Thoracic aorta (tissue), 2 donors: ENCODE results near the gene SPDYE2. TPM values are rescaled to one million over a fixed set of nuclear protein-coding genes. Genes with fewer than 3 reads are reported as not detected.
A peak's percentile ranks its signal among the peaks of the same experiment; 100 is the strongest.
"Not testable (repeated sequence)": the region's sequence is repeated elsewhere in the genome, so short reads cannot be mapped to it uniquely, and the experiment has no call there.

ENCODE experiments used
- ATAC-seq: fragments of 150-250 bp; one replicate; pipeline ENCODE4 v1.8.0; 2017; ENCODE audit warnings: low read depth; ENCODE audit not compliant: insufficient number of reproducible peaks, low FRiP score
- DNase-seq: peaks from one replicate; pipeline ENCODE4 v3.0.0-alpha.2; 2020; ENCODE audit warnings: low spot score
- H3K27ac ChIP-seq, 2 donors: fragments of 200-600 bp; sonication (generic); 1 replicate in 1 of 2; 2 replicates in 1 of 2; pipeline ENCODE4 v1.5.1; 2016; ENCODE audit warnings: mild to moderate bottlenecking in 2 of 2, moderate library complexity in 2 of 2
- H3K27me3 ChIP-seq: fragments of 200-600 bp; sonication (generic); replicated peaks from 2 replicates; pipeline ENCODE4 v1.6.0; 2016; ENCODE audit warnings: mild to moderate bottlenecking; ENCODE audit not compliant: insufficient read depth
- H3K36me3 ChIP-seq: fragments of 200-600 bp; sonication (generic); one replicate; pipeline ENCODE4 v1.5.1; 2016
- H3K4me1 ChIP-seq, 2 donors: fragments of 200-600 bp; sonication (generic); 1 replicate in 1 of 2; 2 replicates in 1 of 2; pipeline versions ENCODE4 v1.5.1 to v1.6.0; 2016; ENCODE audit warnings: low read depth in 2 of 2, mild to moderate bottlenecking in 1 of 2; ENCODE audit not compliant: control insufficient read depth in 1 of 2
- H3K4me3 ChIP-seq: fragments of 200-600 bp; sonication (generic); 2 replicates; pipeline ENCODE4 v1.5.1; 2016; ENCODE audit warnings: mild to moderate bottlenecking
- H3K9me3 ChIP-seq: fragments of 200-600 bp; sonication (generic); 2 replicates; pipeline ENCODE4 v1.5.1; 2016
- total RNA-seq, 2 donors: library from RNA; depleted of rRNA; stranded (reverse); fragments of >200 nt; gene quantifications; one replicate each; pipeline versions ENCODE4 v1.1.0 to v1.2.3, GENCODE V29; 2016

Gene SPDYE2
- total RNA-seq, 2 donors from 2014 or later: not detected

- H3K27me3 ChIP-seq, ATAC-seq, H3K4me1 ChIP-seq: not testable (repeated sequence)
Measured at GRCh38 chr7:102589857-102590256, 38.8 kb downstream of the SPDYE2 start.

DNA sequence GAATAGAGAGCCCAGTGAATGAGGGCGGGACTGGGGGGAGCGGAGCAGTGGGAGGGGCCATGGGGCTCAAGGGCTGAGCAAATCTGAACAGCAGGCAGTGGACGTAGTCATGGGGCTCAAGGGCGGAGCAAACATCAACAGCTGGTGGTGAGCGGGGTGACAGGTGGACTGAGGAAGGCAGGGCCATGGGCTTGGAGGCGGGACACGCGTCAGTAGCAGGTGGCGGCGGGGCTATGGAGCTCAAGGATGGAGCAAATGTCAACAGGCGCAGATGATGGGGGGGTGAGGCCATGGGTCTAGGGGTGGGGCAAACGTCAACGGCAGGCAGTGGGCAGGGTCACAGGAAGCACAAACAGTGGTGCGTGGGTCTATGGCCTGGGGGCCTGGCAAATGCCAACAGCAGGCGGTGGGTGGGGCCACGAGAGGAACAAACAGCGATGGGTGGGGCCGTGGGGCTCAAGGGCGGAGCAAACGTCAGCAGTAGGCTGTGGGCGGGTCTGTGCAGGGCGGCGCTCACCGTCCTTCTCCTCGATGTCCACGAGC lies 41.5 kb downstream of the SPDYE2 start:
- not testable (repeated sequence) for H3K27me3 ChIP-seq, H3K27ac ChIP-seq, H3K36me3 ChIP-seq, H3K9me3 ChIP-seq, H3K4me3 ChIP-seq, H3K4me1 ChIP-seq, DNase-seq
- ATAC-seq: peak; percentile 32

More at GRCh38 chr7:102589857-102590256, 38.8 kb downstream of the SPDYE2 start:
- not testable (repeated sequence) for DNase-seq, H3K27ac ChIP-seq, H3K4me3 ChIP-seq, H3K36me3 ChIP-seq, H3K9me3 ChIP-seq

GRCh38 chr7:102593637-102594334 lies 42.8 kb downstream of the SPDYE2 start:
- not testable (repeated sequence) for DNase-seq, H3K27me3 ChIP-seq, H3K4me3 ChIP-seq, H3K27ac ChIP-seq, ATAC-seq, H3K9me3 ChIP-seq, H3K4me1 ChIP-seq, H3K36me3 ChIP-seq

- not testable (repeated sequence) for H3K9me3 ChIP-seq, DNase-seq, H3K27me3 ChIP-seq, H3K4me3 ChIP-seq, ATAC-seq, H3K27ac ChIP-seq, H3K36me3 ChIP-seq, H3K4me1 ChIP-seq
Measured at GRCh38 chr7:102596036-102596435, 45.0 kb downstream of the SPDYE2 start.

DNA sequence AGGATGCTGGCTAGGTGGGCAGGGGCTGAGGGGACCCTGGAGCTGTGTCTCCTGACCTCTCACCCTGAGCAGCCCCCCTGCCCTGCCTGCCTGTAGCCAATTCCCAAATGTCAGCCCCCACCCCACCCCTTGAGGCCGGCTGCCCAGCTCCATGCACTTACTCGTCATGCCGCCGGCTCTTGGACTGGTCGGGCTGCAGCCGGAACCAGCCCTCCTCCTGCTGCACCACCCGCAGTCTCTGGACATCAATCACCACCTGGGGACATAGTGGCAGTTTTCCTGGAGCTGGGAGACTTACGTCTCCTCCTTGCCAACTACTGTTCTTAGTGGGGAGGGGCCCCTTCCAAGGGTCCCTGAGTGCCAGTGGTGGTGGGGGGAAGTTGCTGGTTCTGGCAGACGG lies 48.7 kb downstream of the SPDYE2 start:
- not testable (repeated sequence) for H3K36me3 ChIP-seq, H3K27ac ChIP-seq, DNase-seq, ATAC-seq, H3K4me1 ChIP-seq, H3K4me3 ChIP-seq, H3K27me3 ChIP-seq, H3K9me3 ChIP-seq

DNA sequence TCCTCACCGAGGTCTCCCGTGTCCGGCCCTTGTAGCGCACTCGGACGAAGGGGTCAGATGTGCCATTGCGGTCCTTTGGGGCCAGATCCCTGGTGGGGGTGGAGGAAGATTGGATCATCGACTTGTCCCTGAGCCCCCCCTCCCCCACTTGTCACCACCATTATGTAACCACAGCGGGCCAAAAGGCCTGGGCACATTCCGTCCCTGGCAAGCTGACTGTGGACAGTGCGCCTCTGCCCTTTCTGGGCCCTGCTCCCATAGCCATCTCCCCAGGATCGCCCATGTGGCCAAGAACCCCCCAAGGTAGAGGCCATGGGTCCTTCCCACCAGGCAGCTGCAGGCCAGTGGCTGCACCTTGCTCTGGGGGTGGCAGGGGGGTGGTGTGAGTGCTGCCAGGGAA lies 51.3 kb downstream of the SPDYE2 start:
- H3K9me3 ChIP-seq, ATAC-seq, H3K27me3 ChIP-seq, H3K4me3 ChIP-seq, H3K36me3 ChIP-seq, H3K4me1 ChIP-seq, DNase-seq, H3K27ac ChIP-seq: not testable (repeated sequence)

- DNase-seq, H3K27me3 ChIP-seq, H3K27ac ChIP-seq, H3K36me3 ChIP-seq, H3K9me3 ChIP-seq, H3K4me1 ChIP-seq, H3K4me3 ChIP-seq: not testable (repeated sequence)
- peak; percentile 76 for ATAC-seq
Measured at GRCh38 chr7:102604431-102605145, 53.6 kb downstream of the SPDYE2 start.

DNA sequence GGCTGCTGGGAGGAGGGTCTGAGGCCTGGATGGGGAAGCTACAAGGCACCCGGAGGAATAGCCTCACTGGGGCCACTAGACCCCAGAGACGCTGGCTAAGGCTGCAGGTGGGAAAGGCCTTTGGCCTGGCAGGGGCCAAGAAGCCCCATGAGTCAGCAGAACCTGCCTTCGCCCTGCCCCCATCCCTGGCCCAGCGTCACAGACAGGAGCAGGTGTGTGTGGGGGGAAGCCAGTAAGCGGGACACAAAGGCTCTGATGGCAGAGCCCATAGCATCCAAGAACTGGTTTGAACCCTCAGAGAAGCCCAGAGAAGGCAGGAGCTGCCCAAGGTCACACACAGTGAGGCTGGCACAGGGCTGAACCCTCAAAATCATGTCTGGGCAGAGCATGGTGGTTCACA lies 55.8 kb downstream of the SPDYE2 start:
- DNase-seq, H3K27me3 ChIP-seq, ATAC-seq, H3K4me1 ChIP-seq, H3K4me3 ChIP-seq, H3K36me3 ChIP-seq, H3K9me3 ChIP-seq, H3K27ac ChIP-seq: not testable (repeated sequence)

DNA sequence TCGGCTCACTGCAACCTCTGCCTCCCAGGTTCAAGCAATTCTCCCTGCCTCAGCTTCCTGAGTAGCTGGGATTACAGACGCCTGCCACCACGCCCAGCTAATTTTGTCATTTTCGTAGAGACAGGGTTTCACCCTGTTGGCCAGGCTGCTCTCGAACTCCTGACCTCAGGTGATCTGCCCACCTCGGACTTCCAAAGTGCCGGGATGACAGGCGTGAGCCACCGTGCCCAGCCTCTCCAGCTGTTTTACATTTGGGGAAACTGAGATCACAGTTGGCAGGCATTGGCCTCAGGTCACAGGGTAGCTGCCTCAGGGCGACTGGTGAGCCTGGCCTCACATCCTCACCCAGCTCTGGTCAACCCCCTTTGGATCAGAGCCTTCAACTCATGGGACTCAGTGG lies 58.7 kb downstream of the SPDYE2 start:
- H3K4me1 ChIP-seq, H3K36me3 ChIP-seq, ATAC-seq, H3K27ac ChIP-seq, H3K4me3 ChIP-seq, H3K27me3 ChIP-seq, H3K9me3 ChIP-seq, DNase-seq: not testable (repeated sequence)

DNA sequence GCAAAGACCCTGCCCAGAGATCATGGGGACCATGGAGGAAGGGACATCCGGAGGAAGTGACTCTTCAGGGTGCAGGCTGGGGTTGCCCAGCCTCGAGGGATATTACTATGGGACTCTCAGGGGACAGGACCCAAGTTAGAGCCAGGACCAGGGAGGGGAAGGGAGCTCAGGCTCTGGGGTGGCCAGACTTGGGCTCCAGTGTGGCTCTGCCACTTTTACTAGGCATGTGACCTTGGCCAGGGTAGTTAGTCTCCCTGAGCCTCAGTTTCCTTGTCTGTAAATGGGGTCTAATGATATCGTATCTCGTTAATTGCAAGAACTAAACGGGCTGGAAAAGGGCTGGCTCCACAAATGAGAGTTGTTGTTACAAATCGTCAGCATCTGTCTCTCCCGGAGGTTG lies 59.4 kb downstream of the SPDYE2 start:
- not testable (repeated sequence) for H3K36me3 ChIP-seq, H3K27ac ChIP-seq, H3K9me3 ChIP-seq, ATAC-seq, H3K4me3 ChIP-seq, DNase-seq, H3K27me3 ChIP-seq, H3K4me1 ChIP-seq

- not testable (repeated sequence) for H3K27ac ChIP-seq, H3K36me3 ChIP-seq, H3K27me3 ChIP-seq, H3K9me3 ChIP-seq, DNase-seq, H3K4me1 ChIP-seq, H3K4me3 ChIP-seq
- ATAC-seq: peak; percentile 13
Measured at GRCh38 chr7:102611013-102611674, 60.1 kb downstream of the SPDYE2 start.

- ATAC-seq, DNase-seq, H3K36me3 ChIP-seq, H3K27me3 ChIP-seq, H3K4me1 ChIP-seq, H3K9me3 ChIP-seq: not testable (repeated sequence)
- Histone ChIP-seq H3K4me3 (peak overlapping the region; percentile 52), H3K27ac (peak overlapping the region; percentile 50 to 57)
Measured at GRCh38 chr7:102611675-102612325, 60.8 kb downstream of the SPDYE2 start.
